HG03108 (cell line): ENCODE results near the gene RHOT2.
"Not testable (repeated sequence)": the region's sequence is repeated elsewhere in the genome, so short reads cannot be mapped to it uniquely, and the experiment has no call there.

Experiments
- ATAC-seq: cut with Tn5 transposase; IDR thresholded peaks from one replicate; pipeline ENCODE4 v1.9.1; 2021; ENCODE audit warnings: moderate library complexity; ENCODE audit not compliant: unreplicated experiment

The RHOT2 gene

DNA sequence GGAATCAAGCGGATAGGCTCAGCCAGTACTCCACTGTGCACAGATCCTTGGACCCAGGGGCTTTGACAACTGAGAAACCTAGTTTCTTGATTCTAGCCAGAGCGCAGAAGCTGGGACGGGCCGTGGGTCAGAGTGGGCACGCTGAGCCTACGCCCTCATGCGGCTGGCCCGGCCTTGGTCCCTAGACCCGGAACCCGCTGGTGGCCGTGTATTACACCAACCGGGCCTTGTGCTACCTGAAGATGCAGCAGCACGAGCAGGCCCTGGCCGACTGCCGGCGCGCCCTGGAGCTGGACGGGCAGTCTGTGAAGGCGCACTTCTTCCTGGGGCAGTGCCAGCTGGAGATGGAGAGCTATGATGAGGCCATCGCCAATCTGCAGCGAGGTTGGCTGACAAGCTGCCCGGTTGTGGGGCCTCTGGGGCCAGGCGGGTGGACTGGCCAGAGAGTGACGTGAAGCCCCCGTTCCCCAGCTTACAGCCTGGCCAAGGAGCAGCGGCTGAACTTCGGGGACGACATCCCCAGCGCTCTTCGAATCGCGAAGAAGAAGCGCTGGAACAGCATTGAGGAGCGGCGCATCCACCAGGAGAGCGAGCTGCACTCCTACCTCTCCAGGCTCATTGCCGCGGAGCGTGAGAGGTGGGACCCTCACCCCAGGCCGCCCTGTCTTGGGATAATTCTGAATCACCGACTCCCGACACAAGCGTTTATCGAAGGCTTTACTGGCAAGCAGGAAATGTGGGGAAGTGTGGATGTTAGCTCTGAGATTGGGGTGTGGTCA is 13.2 kb downstream of the RHOT2 start:
- ATAC-seq, result no peak

DNA sequence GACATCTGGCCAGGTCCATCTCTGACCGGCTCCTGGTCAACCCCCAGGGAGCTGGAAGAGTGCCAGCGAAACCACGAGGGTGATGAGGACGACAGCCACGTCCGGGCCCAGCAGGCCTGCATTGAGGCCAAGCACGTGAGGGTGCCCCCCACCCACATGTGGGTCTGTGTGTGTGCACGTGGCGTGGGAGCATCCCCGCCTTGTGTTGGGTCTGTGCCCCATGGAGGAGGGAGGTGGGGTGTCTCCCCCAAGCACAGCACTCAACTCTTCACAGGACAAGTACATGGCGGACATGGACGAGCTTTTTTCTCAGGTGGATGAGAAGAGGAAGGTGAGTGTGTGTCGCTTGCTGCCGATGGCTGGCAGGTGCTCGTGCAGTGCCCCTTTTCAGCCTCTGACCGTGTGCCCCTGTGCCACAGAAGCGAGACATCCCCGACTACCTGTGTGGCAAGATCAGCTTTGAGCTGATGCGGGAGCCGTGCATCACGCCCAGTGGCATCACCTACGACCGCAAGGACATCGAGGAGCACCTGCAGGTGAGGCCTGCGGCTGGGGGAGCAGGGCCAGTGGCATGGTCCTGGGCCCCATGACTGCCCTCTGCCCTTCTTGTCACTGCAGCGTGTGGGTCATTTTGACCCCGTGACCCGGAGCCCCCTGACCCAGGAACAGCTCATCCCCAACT is 14.0 kb downstream of the RHOT2 start:
- ATAC-seq, result no peak

DNA sequence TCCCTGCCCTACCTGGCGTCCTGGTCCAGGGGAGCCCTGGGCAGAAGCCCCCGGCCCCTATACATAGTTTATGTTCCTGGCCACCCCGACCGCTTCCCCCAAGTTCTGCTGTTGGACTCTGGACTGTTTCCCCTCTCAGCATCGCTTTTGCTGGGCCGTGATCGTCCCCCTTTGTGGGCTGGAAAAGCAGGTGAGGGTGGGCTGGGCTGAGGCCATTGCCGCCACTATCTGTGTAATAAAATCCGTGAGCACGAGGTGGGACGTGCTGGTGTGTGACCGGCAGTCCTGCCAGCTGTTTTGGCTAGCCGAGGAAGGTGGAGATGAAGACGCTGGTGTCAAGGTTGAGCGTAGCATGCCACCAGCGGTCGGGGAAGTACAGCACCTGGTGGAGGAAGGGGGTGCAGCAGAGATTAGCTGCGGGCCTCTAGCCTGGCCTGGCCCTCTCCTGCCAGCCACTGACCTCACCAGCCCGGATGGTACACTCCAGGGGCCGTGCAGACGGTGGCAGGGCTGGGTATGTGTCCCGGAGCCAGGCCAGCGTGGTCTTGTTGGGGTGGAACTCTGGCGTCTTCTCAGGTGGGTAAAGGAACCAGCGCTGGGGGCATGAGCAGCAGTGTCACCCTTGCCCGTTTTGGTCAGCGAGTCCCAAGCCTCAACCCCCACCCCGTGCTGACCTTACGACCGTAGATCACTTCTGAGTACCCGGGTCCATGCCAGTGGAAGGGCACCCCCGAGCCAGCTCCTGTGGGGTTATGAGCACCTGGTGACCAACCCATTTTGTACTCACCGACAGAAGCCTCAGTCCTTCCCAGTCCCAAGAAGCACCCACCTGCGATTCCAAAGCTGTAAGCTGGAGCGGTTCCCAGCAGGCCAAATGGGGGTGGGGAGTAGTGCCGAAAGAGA is 14.8 kb downstream of the RHOT2 start:
- no peak for ATAC-seq

DNA sequence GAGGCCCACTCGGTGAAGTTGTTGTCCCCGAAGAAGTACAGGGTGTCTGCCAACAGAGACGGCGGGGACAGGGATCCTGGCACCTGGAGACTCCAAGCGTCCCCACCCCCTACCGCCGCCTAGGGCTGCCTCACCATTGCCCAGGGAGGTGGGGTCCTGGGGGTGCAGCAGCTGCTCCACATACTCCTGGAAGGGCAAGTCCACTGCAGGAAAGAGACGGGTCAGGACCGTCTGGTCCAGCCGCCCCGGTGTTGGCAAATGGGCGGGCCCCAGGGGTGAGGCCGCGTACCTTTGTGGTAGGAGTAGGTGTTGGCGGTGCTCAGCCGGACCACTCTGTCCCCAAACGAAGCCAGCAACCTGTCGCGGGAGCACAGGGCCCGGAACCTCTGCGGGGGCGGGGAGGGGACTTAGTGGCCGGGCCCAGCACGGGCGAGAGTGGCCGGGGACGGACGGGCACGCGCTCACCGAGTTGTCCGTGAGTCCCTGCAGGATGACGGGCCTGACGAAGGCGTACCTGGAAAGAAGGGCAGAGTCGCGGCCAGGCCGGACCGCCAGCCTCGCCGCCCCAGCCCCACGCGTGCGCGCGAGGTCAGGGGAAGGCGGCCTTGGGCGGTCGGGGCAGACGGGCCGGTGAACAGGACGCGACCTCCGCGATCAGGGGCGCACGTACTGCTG is 15.6 kb downstream of the RHOT2 start:
- no peak for ATAC-seq

DNA sequence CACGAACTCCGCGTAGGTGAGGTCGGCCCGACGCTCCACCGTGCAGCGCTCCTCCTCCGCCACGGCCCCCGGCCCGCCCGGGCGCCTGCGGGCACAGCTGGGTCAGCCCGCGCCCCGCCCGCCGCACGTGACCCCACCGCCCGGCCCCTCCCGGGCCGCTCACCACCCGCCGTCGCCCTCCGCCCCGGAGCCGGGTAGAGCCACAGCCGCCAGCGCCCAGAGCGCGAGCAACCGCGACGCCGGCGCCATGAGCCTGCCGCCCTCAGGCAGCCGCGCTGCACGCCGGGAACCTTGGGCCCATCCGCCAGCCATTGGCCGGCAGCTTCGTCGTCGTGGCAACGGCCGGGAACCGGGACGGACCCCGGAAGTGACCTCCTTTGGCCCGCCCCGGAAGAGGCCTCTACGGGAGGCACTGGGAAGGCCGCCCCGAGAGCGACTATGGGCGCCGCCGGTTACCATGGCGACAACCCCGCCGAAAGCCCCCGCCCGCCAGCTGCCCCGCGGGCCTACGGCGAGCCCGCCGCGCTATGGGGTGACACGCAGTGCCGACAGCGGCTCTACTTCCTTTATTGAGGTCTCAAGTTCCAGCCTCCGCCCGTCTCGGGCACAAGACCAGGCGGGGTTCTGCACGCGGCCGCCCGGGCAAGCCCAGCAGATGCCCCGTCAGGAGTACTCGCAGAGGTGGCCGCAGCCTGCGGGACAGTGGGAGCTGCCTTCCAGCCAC is 16.3 kb downstream of the RHOT2 start, which contains the start of gene JMJD8:
Gene JMJD8, minus strand, starts transcription at position 264 of the 724 bp plus-strand sequence. Its CDS starts 15 bp downstream, at position 249.
- ATAC-seq, result peak; percentile 64

DNA sequence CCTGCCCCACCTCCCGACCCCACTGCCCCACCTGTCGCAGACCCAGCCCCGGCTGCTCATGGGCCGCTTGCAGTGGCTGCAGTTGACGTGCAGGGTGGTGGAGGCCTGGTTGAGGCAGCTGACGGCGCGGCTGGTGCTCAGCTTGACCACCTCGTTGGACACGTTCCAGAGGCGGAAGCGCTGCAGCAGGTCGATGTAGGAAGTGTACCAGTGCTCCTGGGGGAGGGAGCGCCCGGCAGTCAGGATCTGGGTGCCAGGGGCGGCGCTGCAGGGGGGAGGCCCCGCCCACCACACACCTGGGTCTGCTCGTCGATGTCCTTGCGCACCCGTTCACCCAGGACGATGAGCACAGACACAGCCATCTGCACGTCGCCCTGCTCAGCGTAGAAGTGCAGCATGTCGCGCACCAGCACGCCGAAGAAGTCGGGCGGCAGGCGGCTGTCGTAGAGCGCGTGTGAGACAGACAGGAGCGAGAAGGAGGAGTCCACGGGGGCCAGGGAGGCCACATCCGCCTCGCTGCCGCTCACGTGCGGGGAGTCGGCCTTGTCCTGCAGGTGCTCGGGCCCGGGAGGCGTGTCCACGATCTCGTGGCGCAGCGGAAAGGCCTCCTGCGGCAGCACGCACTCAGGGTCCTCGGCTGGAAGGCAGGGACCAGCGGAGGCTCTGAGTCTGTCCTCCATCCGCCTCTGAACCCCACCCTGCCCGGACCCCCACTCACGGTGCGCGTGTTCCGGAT is 17.2 kb downstream of the RHOT2 start:
- ATAC-seq, result no peak

DNA sequence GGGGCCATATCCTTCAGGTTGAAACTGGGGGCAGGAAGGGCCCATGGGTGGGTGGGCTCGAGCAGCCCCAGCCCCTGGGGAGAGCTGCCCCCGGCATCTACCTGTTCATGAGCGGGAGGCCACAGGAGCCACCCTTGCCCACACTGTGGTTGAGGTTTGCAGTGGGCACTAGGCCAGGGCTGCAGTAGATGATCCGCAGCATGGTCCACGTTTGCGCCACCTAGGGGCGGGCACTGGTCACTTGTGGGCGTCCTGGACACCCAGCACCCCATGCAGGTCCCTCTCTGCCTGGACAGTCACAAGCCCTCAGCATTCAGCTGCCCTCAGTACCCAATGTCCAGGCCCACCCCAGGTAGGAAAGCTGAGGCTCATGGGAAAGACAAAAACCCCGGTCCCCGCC is 18.0 kb downstream of the RHOT2 start:
- no peak for ATAC-seq

DNA sequence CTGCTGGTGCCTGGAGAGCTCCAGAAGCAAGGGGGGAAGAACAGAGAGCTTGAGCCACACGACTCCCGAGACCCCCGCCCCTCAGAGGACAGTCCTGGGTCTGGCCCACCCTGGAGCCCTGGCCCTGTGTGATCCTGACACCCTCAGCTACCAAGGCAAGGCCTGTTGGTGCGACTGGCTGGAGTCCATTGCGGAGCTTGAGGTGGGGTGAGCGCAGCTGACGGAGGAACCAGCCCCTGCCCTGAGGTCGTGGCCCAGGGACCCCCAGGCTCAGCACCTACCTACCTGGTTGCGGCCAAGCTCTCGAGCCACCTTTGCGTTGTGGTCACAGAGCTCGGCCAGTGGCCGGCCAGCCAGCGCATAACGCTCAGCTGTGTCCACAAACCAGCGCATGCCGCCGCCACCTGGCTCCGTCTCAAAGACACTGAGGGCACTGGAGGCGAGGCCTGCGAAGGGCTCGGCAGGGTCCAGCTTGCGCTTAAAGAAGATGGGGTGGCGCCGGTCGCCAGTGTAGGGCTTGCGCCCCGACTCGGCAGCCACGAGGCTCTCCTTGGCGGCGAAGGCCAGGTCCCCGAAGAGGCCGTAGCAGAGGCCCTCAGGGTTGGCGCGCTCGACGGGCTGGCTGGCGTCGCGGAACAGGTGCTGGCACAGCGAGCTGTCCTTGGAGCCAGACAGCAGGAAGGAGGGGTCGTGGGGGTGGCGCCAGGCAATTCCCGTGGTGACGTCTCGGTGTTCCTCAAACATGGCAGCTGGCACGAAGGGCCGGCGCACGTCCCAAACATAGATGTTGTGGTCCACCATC is 18.7 kb downstream of the RHOT2 start:
- ATAC-seq, result no peak

DNA sequence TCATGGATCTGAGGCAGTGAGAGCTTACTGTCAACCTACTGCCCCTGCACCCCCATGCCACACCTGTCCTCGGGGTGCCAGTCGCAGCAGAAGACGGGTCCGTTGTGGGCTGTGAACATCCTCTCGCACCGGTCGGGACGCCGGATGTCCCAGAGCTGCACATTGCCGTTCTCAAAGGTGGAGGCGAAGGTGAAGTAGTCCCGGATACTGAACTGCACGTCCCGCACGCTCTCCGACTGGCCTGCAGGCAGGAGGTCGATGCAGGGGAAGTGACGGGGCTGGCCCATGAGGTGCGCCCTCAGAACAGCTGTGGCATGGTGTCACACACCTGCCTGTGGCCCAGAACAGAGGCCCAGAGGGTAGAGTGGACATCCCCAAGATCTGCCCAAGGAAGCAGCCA is 19.6 kb downstream of the RHOT2 start:
- ATAC-seq, result no peak

DNA sequence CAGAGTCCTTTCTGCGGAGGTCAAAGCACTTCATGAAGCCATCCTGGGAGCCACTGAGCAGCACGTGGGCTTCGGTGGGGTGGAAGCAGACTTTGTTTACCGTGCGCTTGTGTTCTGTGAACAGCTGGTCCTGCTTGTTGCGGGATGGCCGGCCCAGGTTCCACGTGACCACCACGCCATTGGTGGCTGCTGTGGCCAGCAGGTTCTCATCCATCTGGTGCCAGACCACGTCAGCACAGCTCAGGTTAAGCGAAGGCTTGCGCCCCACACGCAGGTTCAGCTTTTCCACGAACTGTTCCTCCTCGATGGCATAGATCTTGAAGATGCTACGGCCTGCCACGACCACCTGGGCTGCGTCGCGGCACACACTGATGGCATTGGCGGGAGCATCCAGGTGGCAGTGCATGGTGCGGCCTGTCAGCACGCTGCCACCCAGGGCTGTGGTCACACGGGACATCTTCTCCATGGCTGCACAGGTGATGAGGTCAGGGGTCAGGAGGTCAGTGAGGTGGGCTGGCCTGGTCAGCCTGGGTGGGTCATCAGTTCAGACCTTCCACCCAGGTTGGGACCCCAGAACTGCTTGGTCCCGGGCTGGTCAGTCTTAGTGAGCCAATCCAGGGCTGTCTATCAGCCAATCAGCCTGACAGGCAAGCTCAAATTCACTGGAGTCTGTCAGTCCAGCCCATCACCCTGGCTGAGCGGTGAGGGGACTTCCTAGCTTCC is 21.4 kb downstream of the RHOT2 start:
- ATAC-seq, result no peak

DNA sequence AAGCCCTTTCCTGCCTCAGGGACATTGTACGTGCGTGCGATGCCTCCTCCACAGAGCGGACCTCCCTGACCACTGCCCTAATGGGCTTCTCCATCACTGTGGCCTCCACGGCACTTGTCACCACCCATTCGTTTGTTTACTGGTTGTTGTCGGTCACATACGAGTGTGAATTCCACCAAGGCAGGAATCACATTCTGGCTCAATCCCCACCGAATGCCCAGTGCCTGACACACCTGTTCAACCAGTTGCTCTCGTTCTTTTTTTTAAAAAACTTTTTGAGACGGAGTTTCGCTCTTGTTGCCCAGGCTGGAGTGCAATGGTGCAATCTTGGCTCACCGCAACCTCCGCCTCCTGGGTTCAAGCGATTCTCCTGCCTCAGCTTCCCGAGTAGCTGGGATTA is 23.3 kb downstream of the RHOT2 start:
- ATAC-seq, result not testable (repeated sequence)

DNA sequence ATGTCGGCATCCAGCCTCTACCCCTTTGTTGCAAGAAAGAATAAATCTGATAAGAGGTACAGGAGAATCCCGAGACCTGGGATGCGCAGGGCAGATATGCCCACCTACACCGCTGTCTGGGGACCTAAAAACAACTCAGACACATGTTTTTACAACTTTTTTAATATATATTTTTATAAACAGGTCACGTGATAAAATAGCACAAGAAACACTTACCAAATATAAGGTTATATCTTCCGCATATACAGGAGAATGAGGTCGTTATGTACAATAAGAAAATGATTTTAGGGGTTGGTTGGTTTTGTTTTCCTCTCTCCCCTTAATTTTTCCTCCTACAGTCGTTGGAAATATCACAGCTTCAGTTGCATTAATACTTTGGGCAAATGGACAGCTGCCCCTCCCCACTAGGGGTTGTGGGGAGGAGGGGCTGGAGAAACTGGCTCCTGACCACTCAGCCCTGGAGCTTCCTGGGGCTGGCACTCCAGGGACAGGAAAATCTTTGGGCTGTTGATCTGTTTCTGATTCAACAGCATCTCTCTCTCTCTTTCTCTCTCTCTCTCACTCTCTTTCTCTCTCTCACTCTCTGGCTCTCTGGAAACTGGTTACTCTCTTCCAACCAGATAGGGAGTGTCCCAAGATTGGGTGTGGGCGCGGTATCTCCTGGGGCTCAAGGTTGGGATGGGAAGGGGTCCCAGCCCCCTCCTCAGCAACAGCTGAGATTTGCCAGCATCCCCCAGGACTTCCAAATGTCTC is 24.6 kb downstream of the RHOT2 start:
- ATAC-seq, result no peak

DNA sequence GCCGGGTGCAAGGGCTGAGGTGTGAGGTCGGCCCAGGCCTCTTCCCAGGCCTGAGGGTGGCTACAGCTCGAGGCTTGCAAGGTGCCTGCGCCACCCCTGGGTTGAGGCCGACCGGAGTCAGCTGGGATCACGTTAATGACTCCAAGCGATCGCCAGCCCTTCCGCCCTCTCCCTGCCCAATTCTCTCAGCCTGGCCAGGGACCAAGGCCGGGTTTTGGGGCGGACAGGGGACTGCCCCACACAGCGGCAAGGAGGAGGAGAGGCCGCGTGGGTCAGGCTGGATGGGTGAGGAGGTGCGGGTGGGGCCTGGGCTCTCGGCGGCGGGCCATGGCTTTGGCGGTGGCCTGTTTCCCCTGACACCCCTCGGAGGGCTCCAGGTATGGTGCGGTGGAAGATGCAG is 25.4 kb downstream of the RHOT2 start:
- ATAC-seq, result no peak

DNA sequence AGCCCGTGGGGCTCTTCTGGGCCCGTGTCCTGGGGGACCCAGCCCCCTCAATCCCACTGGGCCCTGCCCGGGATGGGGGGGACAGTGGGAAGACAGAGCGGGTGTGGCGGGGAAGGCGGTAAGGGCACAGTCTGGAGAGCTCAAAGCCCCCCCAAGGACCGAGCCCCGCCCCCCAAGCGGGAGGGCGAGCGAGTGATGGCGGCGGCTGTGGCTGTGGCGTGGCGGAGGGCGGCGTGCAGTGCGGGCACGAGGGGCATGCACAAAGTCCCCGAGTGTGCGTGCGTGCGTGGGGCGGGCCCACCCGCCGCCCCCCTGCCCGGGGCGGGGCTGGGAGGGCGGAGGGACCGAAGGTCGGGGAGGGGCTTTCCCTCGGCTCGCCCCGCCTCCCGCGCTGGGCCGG is 25.8 kb downstream of the RHOT2 start:
- no peak for ATAC-seq

DNA sequence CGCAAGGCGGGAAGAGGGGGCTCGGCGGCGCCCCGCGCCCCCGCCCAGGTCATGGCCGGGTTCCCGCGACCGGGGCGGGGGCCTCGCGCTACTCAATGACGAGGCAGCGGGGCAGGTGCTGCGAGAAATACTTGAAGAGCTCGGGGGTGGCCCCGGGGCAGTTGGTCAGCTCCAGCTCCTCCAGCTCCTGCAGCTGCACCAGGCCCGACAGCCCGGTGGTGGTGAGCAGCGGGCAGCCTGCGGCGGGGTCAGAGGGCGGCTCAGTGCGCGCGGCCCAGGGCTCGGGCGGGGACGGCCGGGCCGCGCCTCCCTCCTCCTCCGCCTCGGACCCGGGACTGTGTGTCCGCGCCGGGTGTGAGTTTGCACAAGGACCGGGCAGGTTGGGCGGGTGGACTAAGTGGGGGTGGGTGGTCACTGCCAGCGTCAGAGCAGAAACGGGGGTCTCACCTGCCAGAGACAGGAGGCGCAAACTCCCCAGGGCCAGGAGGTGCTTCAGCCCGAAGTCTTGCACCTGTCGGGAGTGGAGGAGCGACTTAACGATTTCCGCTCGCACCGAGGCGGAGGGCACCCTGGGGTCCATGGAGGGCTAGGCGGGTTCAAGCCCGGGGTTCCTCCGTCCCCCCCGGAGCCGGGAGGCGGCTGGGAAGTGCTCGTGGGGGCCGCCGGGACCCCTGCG is 26.4 kb downstream of the RHOT2 start:
- ATAC-seq, result no peak

DNA sequence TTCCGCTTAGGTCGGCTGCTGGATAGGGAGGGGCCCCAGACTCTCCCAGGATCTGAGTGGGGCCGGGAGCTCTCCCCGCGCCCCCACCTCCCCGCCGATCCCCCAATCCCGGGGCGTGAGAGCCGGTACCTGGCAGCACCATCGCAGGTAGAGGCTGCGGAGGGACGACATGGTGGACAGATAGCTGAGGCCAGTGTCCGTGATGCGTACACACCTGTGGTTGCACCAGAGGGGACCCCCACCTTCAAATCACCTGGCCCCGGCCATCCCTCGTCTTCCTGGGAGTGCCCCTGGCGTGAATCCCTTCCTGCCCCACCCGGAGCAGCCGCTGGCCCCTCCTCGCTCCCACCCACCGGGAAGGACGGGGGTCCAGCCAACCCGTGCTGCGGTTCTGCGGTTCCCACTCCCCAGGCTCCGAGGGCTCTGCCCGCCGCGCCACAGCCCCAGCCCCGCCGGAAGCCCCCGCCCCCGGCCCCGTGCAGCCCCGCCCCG is 27.0 kb downstream of the RHOT2 start:
- no peak for ATAC-seq
